Measurements from ENCODE around the gene ERI2.
"Not testable (repeated sequence)": the region's sequence is repeated elsewhere in the genome, so short reads cannot be mapped to it uniquely, and the experiment has no call there.

ERI2 gene

DNA sequence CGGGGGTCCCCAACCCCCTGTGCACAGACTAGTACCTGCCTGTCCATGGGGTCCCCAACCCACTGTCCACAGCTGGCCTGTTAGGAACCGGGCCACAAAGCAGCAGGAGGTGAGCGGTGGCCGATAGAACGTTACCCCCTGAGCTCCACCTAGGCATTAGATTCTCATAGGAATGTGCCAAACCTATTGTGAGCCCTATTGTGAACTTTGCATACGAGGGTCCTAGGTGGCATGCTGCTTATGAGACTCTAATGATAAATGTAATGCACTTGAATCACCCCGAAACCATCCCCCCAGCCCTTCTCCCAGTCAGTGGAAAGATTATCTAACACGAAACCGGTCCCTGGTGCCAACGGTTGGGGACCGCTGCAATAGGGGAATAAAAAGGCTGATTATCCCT, 1.6 kb upstream of the ERI2 start:
- no peak for TF ChIP-seq POLR2AphosphoS5 (IDR thresholded peaks at IDR 0.05; ENCODE audit: low read depth)
- TF ChIP-seq, protein P1, sequence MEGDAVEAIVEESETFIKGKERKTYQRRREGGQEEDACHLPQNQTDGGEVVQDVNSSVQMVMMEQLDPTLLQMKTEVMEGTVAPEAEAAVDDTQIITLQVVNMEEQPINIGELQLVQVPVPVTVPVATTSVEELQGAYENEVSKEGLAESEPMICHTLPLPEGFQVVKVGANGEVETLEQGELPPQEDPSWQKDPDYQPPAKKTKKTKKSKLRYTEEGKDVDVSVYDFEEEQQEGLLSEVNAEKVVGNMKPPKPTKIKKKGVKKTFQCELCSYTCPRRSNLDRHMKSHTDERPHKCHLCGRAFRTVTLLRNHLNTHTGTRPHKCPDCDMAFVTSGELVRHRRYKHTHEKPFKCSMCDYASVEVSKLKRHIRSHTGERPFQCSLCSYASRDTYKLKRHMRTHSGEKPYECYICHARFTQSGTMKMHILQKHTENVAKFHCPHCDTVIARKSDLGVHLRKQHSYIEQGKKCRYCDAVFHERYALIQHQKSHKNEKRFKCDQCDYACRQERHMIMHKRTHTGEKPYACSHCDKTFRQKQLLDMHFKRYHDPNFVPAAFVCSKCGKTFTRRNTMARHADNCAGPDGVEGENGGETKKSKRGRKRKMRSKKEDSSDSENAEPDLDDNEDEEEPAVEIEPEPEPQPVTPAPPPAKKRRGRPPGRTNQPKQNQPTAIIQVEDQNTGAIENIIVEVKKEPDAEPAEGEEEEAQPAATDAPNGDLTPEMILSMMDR (IDR thresholded peaks at IDR 0.05; ENCODE audit: insufficient read depth, low read length): no peak
- no peak for TF ChIP-seq SPI1 (IDR thresholded peaks at IDR 0.05; ENCODE audit: borderline replicate concordance, low read depth)
- TF ChIP-seq, protein P2, sequence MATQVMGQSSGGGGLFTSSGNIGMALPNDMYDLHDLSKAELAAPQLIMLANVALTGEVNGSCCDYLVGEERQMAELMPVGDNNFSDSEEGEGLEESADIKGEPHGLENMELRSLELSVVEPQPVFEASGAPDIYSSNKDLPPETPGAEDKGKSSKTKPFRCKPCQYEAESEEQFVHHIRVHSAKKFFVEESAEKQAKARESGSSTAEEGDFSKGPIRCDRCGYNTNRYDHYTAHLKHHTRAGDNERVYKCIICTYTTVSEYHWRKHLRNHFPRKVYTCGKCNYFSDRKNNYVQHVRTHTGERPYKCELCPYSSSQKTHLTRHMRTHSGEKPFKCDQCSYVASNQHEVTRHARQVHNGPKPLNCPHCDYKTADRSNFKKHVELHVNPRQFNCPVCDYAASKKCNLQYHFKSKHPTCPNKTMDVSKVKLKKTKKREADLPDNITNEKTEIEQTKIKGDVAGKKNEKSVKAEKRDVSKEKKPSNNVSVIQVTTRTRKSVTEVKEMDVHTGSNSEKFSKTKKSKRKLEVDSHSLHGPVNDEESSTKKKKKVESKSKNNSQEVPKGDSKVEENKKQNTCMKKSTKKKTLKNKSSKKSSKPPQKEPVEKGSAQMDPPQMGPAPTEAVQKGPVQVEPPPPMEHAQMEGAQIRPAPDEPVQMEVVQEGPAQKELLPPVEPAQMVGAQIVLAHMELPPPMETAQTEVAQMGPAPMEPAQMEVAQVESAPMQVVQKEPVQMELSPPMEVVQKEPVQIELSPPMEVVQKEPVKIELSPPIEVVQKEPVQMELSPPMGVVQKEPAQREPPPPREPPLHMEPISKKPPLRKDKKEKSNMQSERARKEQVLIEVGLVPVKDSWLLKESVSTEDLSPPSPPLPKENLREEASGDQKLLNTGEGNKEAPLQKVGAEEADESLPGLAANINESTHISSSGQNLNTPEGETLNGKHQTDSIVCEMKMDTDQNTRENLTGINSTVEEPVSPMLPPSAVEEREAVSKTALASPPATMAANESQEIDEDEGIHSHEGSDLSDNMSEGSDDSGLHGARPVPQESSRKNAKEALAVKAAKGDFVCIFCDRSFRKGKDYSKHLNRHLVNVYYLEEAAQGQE (IDR thresholded peaks at IDR 0.05; ENCODE audit: insufficient replicate concordance, low read depth): no peak
- TF ChIP-seq GABPA (IDR thresholded peaks at IDR 0.05; ENCODE audit: low read depth): no peak
- DNase-seq (ENCODE audit: low read depth in 1 of 2, low spot score in 1 of 2): no peak
- H3K27ac ChIP-seq (replicated peaks): peak overlapping the region; percentile 100
- peak overlapping the region; percentile 85; the same call in 1 of the 2 replicates for H3K4me3 ChIP-seq (replicated peaks; ENCODE audit: insufficient read depth, low read length)
- no peaks in the 10 kb centered on the region for H3K27me3 ChIP-seq (ENCODE audit: insufficient read depth, poor library complexity, severe bottlenecking)

DNA sequence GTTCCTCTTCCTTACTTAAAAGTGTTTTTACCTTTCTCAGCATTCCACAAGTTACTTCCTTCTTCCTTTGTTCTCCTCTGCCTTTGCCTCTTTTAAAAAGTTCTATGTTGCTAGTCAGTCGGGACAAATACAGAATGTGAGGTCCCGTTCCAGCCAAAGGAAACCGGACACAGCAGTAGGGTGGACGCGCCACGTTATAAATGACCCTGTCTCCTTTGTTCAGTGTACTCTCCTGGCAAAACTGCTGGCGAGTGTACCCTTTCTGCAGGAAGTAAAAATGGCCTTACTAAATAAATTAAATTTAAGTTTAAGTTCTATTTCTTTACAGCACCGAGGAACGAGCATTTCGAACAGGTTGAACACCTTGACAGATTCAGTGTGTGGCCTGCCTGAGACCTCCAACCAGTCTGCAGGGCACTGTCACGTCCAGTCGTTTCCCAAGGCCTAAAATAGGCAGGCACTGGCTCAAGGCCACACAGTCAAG, 546 bp downstream of the ERI2 start:
- Histone ChIP-seq H3K4me3 (replicated peaks; ENCODE audit: insufficient read depth, low read length) (peak overlapping the region; percentile 85), H3K27ac (replicated peaks) (peak overlapping the region; percentile 100)
- DNase-seq (ENCODE audit: low read depth in 1 of 2, low spot score in 1 of 2); H3K27me3 ChIP-seq (ENCODE audit: insufficient read depth, poor library complexity, severe bottlenecking): not testable (repeated sequence)

DNA sequence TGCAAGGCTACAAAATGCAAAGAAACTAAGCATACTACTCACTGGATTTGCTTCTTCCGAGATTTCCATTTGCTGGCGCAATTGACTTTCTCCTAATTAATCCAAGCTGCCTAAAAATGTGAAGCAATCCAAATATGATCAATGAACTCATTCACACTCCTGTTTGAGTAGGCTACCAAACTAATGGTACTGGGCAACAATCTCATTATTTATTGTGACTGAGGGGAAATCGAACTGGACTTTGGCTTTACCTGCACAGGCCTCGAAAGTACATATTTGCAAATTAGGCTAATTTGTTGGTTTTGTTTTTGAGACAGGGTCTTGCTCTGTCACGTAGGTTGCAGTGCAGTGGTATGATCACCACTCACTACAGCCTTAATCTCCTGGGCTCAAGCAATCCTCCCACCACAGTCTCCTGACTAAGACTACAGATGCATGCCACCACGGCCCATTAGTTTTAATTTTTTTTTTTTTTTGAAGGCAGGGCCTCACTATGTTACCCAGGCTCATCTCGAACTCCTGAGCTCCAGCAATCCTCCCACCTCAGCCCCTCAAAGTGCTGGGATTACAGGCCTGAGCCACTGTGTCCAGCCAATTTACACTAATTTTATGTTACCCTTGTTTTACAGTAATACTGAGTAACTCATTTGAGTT, 2.6 kb downstream of the ERI2 start:
- Histone ChIP-seq H3K27ac (replicated peaks) (no peak overlapping the region), H3K27me3 (ENCODE audit: insufficient read depth, poor library complexity, severe bottlenecking) (no peaks in the 10 kb centered on the region), H3K4me3 (replicated peaks; ENCODE audit: insufficient read depth, low read length) (no peak overlapping the region)
- no peak for DNase-seq (ENCODE audit: low read depth in 1 of 2, low spot score in 1 of 2)
- TF ChIP-seq SPI1 (IDR thresholded peaks at IDR 0.05; ENCODE audit: borderline replicate concordance, low read depth) (no peak), POLR2AphosphoS5 (IDR thresholded peaks at IDR 0.05; ENCODE audit: low read depth) (no peak), GABPA (IDR thresholded peaks at IDR 0.05; ENCODE audit: low read depth) (no peak)
- TF ChIP-seq, protein P2 (IDR thresholded peaks at IDR 0.05; ENCODE audit: insufficient replicate concordance, low read depth): no peak
- TF ChIP-seq, protein P1 (IDR thresholded peaks at IDR 0.05; ENCODE audit: insufficient read depth, low read length): no peak

DNA sequence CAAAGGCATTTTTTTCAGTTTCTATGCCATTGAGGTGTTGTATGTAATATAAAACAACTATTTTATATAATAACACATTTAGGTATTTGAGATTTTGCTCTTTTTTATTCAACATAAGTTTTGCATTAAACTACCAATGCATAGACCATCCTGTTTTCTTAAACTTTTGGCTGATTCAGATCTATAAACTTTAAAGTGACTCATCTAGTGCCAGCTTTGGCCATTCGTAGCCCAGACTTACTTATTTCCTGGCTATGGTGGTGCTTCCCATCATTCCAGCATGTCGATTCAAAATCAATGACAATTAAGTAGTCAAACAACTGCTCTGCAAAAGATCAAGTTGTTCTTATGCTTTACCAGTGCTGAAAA, 3.1 kb downstream of the ERI2 start:
- H3K27me3 ChIP-seq (ENCODE audit: insufficient read depth, poor library complexity, severe bottlenecking): no peaks in the 10 kb centered on the region
- no peak for TF ChIP-seq SPI1 (IDR thresholded peaks at IDR 0.05; ENCODE audit: borderline replicate concordance, low read depth)
- no peak for TF ChIP-seq POLR2AphosphoS5 (IDR thresholded peaks at IDR 0.05; ENCODE audit: low read depth)
- no peak for TF ChIP-seq GABPA (IDR thresholded peaks at IDR 0.05; ENCODE audit: low read depth)
- TF ChIP-seq, protein P1 (IDR thresholded peaks at IDR 0.05; ENCODE audit: insufficient read depth, low read length): no peak
- TF ChIP-seq, protein P2 (IDR thresholded peaks at IDR 0.05; ENCODE audit: insufficient replicate concordance, low read depth): no peak
- H3K4me3 ChIP-seq (replicated peaks; ENCODE audit: insufficient read depth, low read length): no peak overlapping the region
- DNase-seq (ENCODE audit: low read depth in 1 of 2, low spot score in 1 of 2): no peak
- H3K27ac ChIP-seq (replicated peaks): no peak overlapping the region

Data from HL-60 (cell line).